Testis (tissue), 3 donors: ENCODE data around the gene RXRA. TPM values are rescaled to one million over a fixed set of nuclear protein-coding genes. Genes with fewer than 3 reads are reported as not detected.

Source experiments
- DNase-seq: peaks from one replicate; pipeline ENCODE4 v3.0.0-alpha.2; 2019
- H3K27ac ChIP-seq, 2 donors: fragments of 200-600 bp; sonication (generic); one replicate each; pipeline ENCODE4 v1.5.1; 2019
- H3K27me3 ChIP-seq: fragments of 200-600 bp; sonication (generic); one replicate; pipeline ENCODE4 v1.5.1; 2019
- H3K36me3 ChIP-seq: fragments of 200-600 bp; sonication (generic); one replicate; pipeline ENCODE4 v1.5.1; 2017; ENCODE audit warnings: low read depth; ENCODE audit errors: missing control alignments
- H3K4me1 ChIP-seq: fragments of 200-600 bp; sonication (generic); one replicate; pipeline ENCODE4 v1.5.1; 2019
- H3K4me3 ChIP-seq, 2 donors: fragments of 200-600 bp; sonication (generic); one replicate each; pipeline ENCODE4 v1.5.1; 2017 to 2019
- H3K9me3 ChIP-seq: fragments of 200-600 bp; sonication (generic); one replicate; pipeline ENCODE4 v1.5.1; 2017
- CTCF ChIP-seq, 3 experiments: fragments of 450-650 bp in 2 of 3; fragments of 200-600 bp in 1 of 3; sonication (generic) in 1 of 3; IDR thresholded peaks; one replicate each; pipeline ENCODE4 v1.5.1; 2016 to 2019; ENCODE audit warnings: antibody characterized with exemption in 3 of 3, mild to moderate bottlenecking in 2 of 3, moderate library complexity in 1 of 3
- POLR2A ChIP-seq: fragments of 450-650 bp; IDR thresholded peaks from one replicate; pipeline ENCODE4 v1.6.1; 2017; ENCODE audit warnings: antibody characterized with exemption, mild to moderate bottlenecking, moderate library complexity
- WGBS, 2 donors: methylation state at CpG; one replicate each; pipeline ENCODE4 v1.1.5; 2018; 5-methylcytosine and 5-hydroxymethylcytosine counted together
- intact Hi-C: fragments of 100-400 bp; cut with DNase I; formaldehyde crosslinking; loops from one replicate; pipeline ENCODE4 v1.15.1; 2023; ENCODE audit warnings: low total_unique reads
- polyA plus RNA-seq: library from polyadenylated mRNA; stranded (reverse); fragments of 350-450 nt; fragmentation: Illumina TruSeq; extraction: RNeasy Lipid Tissue Mini Kit (QIAGEN cat#74804); gene quantifications from one replicate; pipeline ENCODE4 v1.2.3, GENCODE V29; 2014; ENCODE audit warnings: low read depth, low replicate concordance; ENCODE audit not compliant: insufficient read depth
- total RNA-seq, 2 donors: library from RNA; depleted of rRNA; stranded (reverse); fragments of >200 nt; gene quantifications; one replicate each; pipeline ENCODE4 v1.2.3, GENCODE V29; 2016

RXRA gene
- total and polyA plus RNA-seq, 3 donors from 2014 or later: 31.3 to 61.0 (median 47.3) TPM

GRCh38 chr9:134451700-134452458, 125.6 kb downstream of the RXRA start:
- Histone ChIP-seq H3K9me3 (no peaks in the 10 kb centered on the region), H3K27ac (no peak overlapping the region), H3K27me3 (no peaks in the 10 kb centered on the region), H3K4me3 (no peak overlapping the region), H3K36me3 (no peaks in the 10 kb centered on the region), H3K4me1 (peaks cover 18% of the 10 kb centered on the region)
- TF ChIP-seq CTCF (IDR thresholded peaks at IDR 0.05) (no peak), POLR2A (no peak)
- intact Hi-C loops: loop anchor here (10.0 kb wide), 1 partner anchor 283 kb away; no protein-coding TSS in a partner anchor
- no peak for DNase-seq
- 87 to 96% methylated on average over 2 of the region's 2 CpGs for WGBS, 2 donors

- intact Hi-C loops: loop anchor here (10.0 kb wide), 1 partner anchor 282 kb away; no protein-coding TSS in a partner anchor
Measured at GRCh38 chr9:134452728-134453127, 126.5 kb downstream of the RXRA start.

GRCh38 chr9:134453776-134454475, 127.7 kb downstream of the RXRA start:
- WGBS, 2 donors: 90 to 92% methylated on average over 22 to 23 of the region's 23 CpGs
- H3K4me3 ChIP-seq: no peak overlapping the region
- peaks cover 20% of the 10 kb centered on the region for H3K4me1 ChIP-seq
- H3K27me3 ChIP-seq: no peaks in the 10 kb centered on the region
- intact Hi-C loops: loop anchor here (10.0 kb wide), 1 partner anchor 281 kb away; no protein-coding TSS in a partner anchor
- TF ChIP-seq CTCF (IDR thresholded peaks at IDR 0.05): no peak
- no peak for TF ChIP-seq POLR2A
- no peaks in the 10 kb centered on the region for H3K36me3 ChIP-seq
- no peak for DNase-seq
- no peak overlapping the region for H3K27ac ChIP-seq
- H3K9me3 ChIP-seq: no peaks in the 10 kb centered on the region

More at GRCh38 chr9:134452728-134453127, 126.5 kb downstream of the RXRA start:
- no peak for TF ChIP-seq POLR2A
- no peak for TF ChIP-seq CTCF (IDR thresholded peaks at IDR 0.05)
- no peaks in the 10 kb centered on the region for H3K36me3 ChIP-seq
- no peak overlapping the region for H3K27ac ChIP-seq
- DNase-seq: no peak
- no peaks in the 10 kb centered on the region for H3K9me3 ChIP-seq
- H3K4me1 ChIP-seq: peaks cover 20% of the 10 kb centered on the region
- H3K27me3 ChIP-seq: no peaks in the 10 kb centered on the region
- no peak overlapping the region for H3K4me3 ChIP-seq
- 95 to 98% methylated on average over 4 of the region's 4 CpGs for WGBS, 2 donors

GRCh38 chr9:134454476-134454857, 128.2 kb downstream of the RXRA start:
- TF ChIP-seq CTCF (IDR thresholded peaks at IDR 0.05) (no peak), POLR2A (no peak)
- Histone ChIP-seq H3K27ac (no peak overlapping the region), H3K27me3 (no peaks in the 10 kb centered on the region), H3K9me3 (no peaks in the 10 kb centered on the region), H3K36me3 (no peaks in the 10 kb centered on the region), H3K4me1 (peaks cover 20% of the 10 kb centered on the region), H3K4me3 (no peak overlapping the region)
- intact Hi-C loops: loop anchor here (10.0 kb wide), 1 partner anchor 280 kb away; no protein-coding TSS in a partner anchor
- DNase-seq: no peak
- WGBS, 2 donors: 94 to 96% methylated on average over 5 of the region's 5 CpGs
